ENCODE results near the gene TFCP2L1. TPM values are rescaled to one million over a fixed set of nuclear protein-coding genes. Genes with fewer than 3 reads are reported as not detected.
A peak's percentile ranks its signal among the peaks of the same experiment; 100 is the strongest.
"Not testable (repeated sequence)": the region's sequence is repeated elsewhere in the genome, so short reads cannot be mapped to it uniquely, and the experiment has no call there.

The TFCP2L1 gene
- total RNA-seq, 1 donor from 2014 or later = not detected

- DNase-seq (ENCODE audit: low read depth) = not testable (repeated sequence)
Measured at GRCh38 chr2:121269436-121269835, 15.6 kb downstream of the TFCP2L1 start.

GRCh38 chr2:121266543-121267106 is 18.4 kb downstream of the TFCP2L1 start:
- no peak for DNase-seq (ENCODE audit: low read depth)

GRCh38 chr2:121263996-121264715 is 20.8 kb downstream of the TFCP2L1 start:
- no peak for DNase-seq (ENCODE audit: low read depth)

- no peak for DNase-seq (ENCODE audit: low read depth)
Measured at GRCh38 chr2:121260370-121261154, 24.4 kb downstream of the TFCP2L1 start.

GRCh38 chr2:121258051-121258450 is 27.0 kb downstream of the TFCP2L1 start:
- no peak for DNase-seq (ENCODE audit: low read depth)

GRCh38 chr2:121257480-121257840 is 27.5 kb downstream of the TFCP2L1 start:
- DNase-seq (ENCODE audit: low read depth) = no peak

- no peak for DNase-seq (ENCODE audit: low read depth)
Measured at GRCh38 chr2:121256720-121257479, 28.1 kb downstream of the TFCP2L1 start.

GRCh38 chr2:121255358-121255757 is 29.6 kb downstream of the TFCP2L1 start:
- DNase-seq (ENCODE audit: low read depth) = no peak

- no peak for DNase-seq (ENCODE audit: low read depth)
Measured at GRCh38 chr2:121254748-121255147, 30.3 kb downstream of the TFCP2L1 start.

- DNase-seq (ENCODE audit: low read depth) = no peak
Measured at GRCh38 chr2:121253674-121254240, 31.2 kb downstream of the TFCP2L1 start.

GRCh38 chr2:121253021-121253673 is 31.9 kb downstream of the TFCP2L1 start:
- DNase-seq (ENCODE audit: low read depth) = no peak

GRCh38 chr2:121251497-121251896 is 33.5 kb downstream of the TFCP2L1 start:
- no peak for DNase-seq (ENCODE audit: low read depth)

- DNase-seq (ENCODE audit: low read depth) = no peak
Measured at GRCh38 chr2:121248766-121249343, 36.1 kb downstream of the TFCP2L1 start.

- no peak for DNase-seq (ENCODE audit: low read depth)
Measured at GRCh38 chr2:121247971-121248370, 37.0 kb downstream of the TFCP2L1 start.

GRCh38 chr2:121247534-121247933 is 37.5 kb downstream of the TFCP2L1 start:
- DNase-seq (ENCODE audit: low read depth) = no peak

- no peak for DNase-seq (ENCODE audit: low read depth)
Measured at GRCh38 chr2:121246704-121247255, 38.2 kb downstream of the TFCP2L1 start.

GRCh38 chr2:121245913-121246312 is 39.1 kb downstream of the TFCP2L1 start:
- no peak for DNase-seq (ENCODE audit: low read depth)

GRCh38 chr2:121245120-121245820 is 39.7 kb downstream of the TFCP2L1 start:
- peak; percentile 33 for DNase-seq (ENCODE audit: low read depth)

- DNase-seq (ENCODE audit: low read depth) = no peak
Measured at GRCh38 chr2:121244616-121245015, 40.4 kb downstream of the TFCP2L1 start.

Data from myocyte (in vitro differentiated cells).